Hepatocyte (in vitro differentiated cells): ENCODE results near the gene PTPRM.

Experiments used
- CTCF ChIP-seq: fragments of 200-600 bp; sonication (generic); IDR thresholded peaks from 2 replicates; pipeline ENCODE4 v1.5.1; 2016; ENCODE audit warnings: antibody characterized with exemption, mild to moderate bottlenecking; ENCODE audit not compliant: poor library complexity
- EZH2 ChIP-seq: fragments of 200-600 bp; sonication (generic); IDR thresholded peaks from 2 replicates; pipeline ENCODE4 v1.6.1; 2016; ENCODE audit warnings: antibody characterized with exemption, mild to moderate bottlenecking, borderline replicate concordance
- EZH2phosphoT487 ChIP-seq: fragments of 200-600 bp; sonication (generic); IDR thresholded peaks from one replicate; pipeline ENCODE4 v1.6.1; 2018; ENCODE audit warnings: antibody characterized with exemption, mild to moderate bottlenecking, low read depth, moderate library complexity; ENCODE audit not compliant: unreplicated experiment, severe bottlenecking

DNA sequence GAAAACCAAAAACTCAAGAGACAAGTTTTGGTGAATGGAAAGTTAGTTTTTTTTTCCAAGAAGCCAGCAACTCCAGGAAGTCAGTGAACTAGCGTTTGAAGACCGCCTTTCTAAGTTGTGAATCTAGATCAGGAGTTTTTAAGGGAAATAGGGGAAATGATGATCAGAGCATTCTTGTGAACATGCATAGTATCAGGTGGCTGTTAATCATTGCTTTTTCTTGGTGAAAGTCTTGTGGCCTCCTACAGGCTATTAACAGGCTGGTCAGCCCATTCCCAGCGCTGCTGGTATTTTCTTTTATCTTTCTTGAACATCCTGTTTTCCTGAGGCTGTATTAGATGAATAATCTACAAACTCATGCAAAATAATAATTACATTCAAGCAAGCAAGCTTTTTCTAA, 155.8 kb downstream of the PTPRM start:
- TF ChIP-seq CTCF (no peak), EZH2phosphoT487 (no peak), EZH2 (no peak)
